GM19452 (cell line): ENCODE results near the gene ZNF541.
"Not testable (repeated sequence)": the region's sequence is repeated elsewhere in the genome, so short reads cannot be mapped to it uniquely, and the experiment has no call there.

Source experiments
- ATAC-seq: cut with Tn5 transposase; IDR thresholded peaks from one replicate; pipeline ENCODE4 v1.9.1; 2021; ENCODE audit not compliant: unreplicated experiment

ZNF541 gene

GRCh38 chr19:47599671-47600245 is 26.8 kb upstream of the ZNF541 start:
- ATAC-seq, result not testable (repeated sequence)

GRCh38 chr19:47598407-47599349 is 25.7 kb upstream of the ZNF541 start:
- no peak for ATAC-seq

- no peak for ATAC-seq
Observed at GRCh38 chr19:47595944-47596343, 23.0 kb upstream of the ZNF541 start.

- ATAC-seq, result no peak
Observed at GRCh38 chr19:47593860-47594259, 20.9 kb upstream of the ZNF541 start.

GRCh38 chr19:47589824-47590223 is 16.9 kb upstream of the ZNF541 start:
- no peak for ATAC-seq

GRCh38 chr19:47587295-47587694 is 14.3 kb upstream of the ZNF541 start:
- no peak for ATAC-seq

GRCh38 chr19:47583161-47583560 is 10.2 kb upstream of the ZNF541 start:
- ATAC-seq, result not testable (repeated sequence)

- ATAC-seq, result no peak
Observed at GRCh38 chr19:47582320-47582909, 9.5 kb upstream of the ZNF541 start.

- no peak for ATAC-seq
Observed at GRCh38 chr19:47581605-47582319, 8.8 kb upstream of the ZNF541 start.

- ATAC-seq, result no peak
Observed at GRCh38 chr19:47580397-47580796, 7.4 kb upstream of the ZNF541 start.

GRCh38 chr19:47572635-47573034 is 313 bp downstream of the ZNF541 start:
- ATAC-seq, result no peak

GRCh38 chr19:47569331-47569730 is 3.6 kb downstream of the ZNF541 start:
- no peak for ATAC-seq

- ATAC-seq, result no peak
Observed at GRCh38 chr19:47564081-47564480, 8.9 kb downstream of the ZNF541 start.

- ATAC-seq, result no peak
Observed at GRCh38 chr19:47561440-47562057, 11.4 kb downstream of the ZNF541 start.

GRCh38 chr19:47560999-47561398 is 11.9 kb downstream of the ZNF541 start:
- no peak for ATAC-seq

- ATAC-seq, result no peak
Observed at GRCh38 chr19:47550129-47550528, 22.8 kb downstream of the ZNF541 start.

GRCh38 chr19:47549261-47549862 is 23.6 kb downstream of the ZNF541 start:
- ATAC-seq, result no peak

- no peak for ATAC-seq
Observed at GRCh38 chr19:47547199-47547598, 25.7 kb downstream of the ZNF541 start.

- no peak for ATAC-seq
Observed at GRCh38 chr19:47545061-47545948, 27.6 kb downstream of the ZNF541 start.
